Prostate gland (tissue), 2 donors: ENCODE data around the gene OR1K1. TPM values are rescaled to one million over a fixed set of nuclear protein-coding genes. Genes with fewer than 3 reads are reported as not detected.
"Not testable (repeated sequence)": the region's sequence is repeated elsewhere in the genome, so short reads cannot be mapped to it uniquely, and the experiment has no call there.

ENCODE experiments used
- DNase-seq: peaks from one replicate; pipeline ENCODE4 v3.0.0-alpha.2; 2019; ENCODE audit warnings: low spot score
- H3K27ac ChIP-seq, 2 donors: fragments of 200-600 bp; sonication (generic); 2 replicates each; pipeline ENCODE4 v1.5.1; 2017 to 2019
- H3K27me3 ChIP-seq: fragments of 200-600 bp; sonication (generic); replicated peaks from 2 replicates; pipeline ENCODE4 v1.5.1; 2019; ENCODE audit not compliant: insufficient read depth
- H3K36me3 ChIP-seq, 2 donors: fragments of 200-600 bp; sonication (generic); 1 replicate in 1 of 2; 2 replicates in 1 of 2; pipeline versions ENCODE4 v1.5.1 to v1.8.1; 2017 to 2019
- H3K4me1 ChIP-seq: fragments of 200-600 bp; sonication (generic); replicated peaks from 2 replicates; pipeline ENCODE4 v1.5.1; 2019
- H3K4me3 ChIP-seq, 2 donors: fragments of 200-600 bp; sonication (generic); 2 replicates each; pipeline ENCODE4 v1.5.1; 2017 to 2019
- H3K9me3 ChIP-seq: fragments of 200-600 bp; sonication (generic); 2 replicates; pipeline ENCODE4 v1.5.1; 2017
- POLR2A ChIP-seq: fragments of 450-650 bp; IDR thresholded peaks from one replicate; pipeline ENCODE4 v1.6.1; 2016; ENCODE audit warnings: antibody characterized with exemption, mild to moderate bottlenecking
- POLR2AphosphoS5 ChIP-seq: sonication (generic); formaldehyde crosslinking; IDR thresholded peaks from one replicate; pipeline ENCODE4 v1.6.1; 2017; ENCODE audit warnings: antibody characterized with exemption
- WGBS: methylation state at CpG from one replicate; pipeline ENCODE4 v1.1.5; 2018; 5-methylcytosine and 5-hydroxymethylcytosine counted together
- intact Hi-C: fragments of 100-400 bp; cut with DNase I; formaldehyde crosslinking; loops from one replicate; pipeline ENCODE4 v1.14.2; 2022
- total RNA-seq, 2 donors: library from RNA; depleted of rRNA; stranded (reverse); fragments of >200 nt; gene quantifications; one replicate each; pipeline ENCODE4 v1.1.0, GENCODE V29; 2016
- TF ChIP-seq, protein P1 (sequence below), 4 experiments: fragments of 200-600 bp in 2 of 4; fragments of 450-650 bp in 2 of 4; sonication (generic) in 2 of 4; IDR thresholded peaks; 1 replicate in 3 of 4; 2 replicates in 1 of 4; pipeline ENCODE4 v1.5.1; 2016 to 2019; ENCODE audit warnings: antibody characterized with exemption in 4 of 4, mild to moderate bottlenecking in 2 of 4, moderate library complexity in 2 of 4

Gene OR1K1
- total RNA-seq, 2 donors from 2014 or later: not detected

DNA sequence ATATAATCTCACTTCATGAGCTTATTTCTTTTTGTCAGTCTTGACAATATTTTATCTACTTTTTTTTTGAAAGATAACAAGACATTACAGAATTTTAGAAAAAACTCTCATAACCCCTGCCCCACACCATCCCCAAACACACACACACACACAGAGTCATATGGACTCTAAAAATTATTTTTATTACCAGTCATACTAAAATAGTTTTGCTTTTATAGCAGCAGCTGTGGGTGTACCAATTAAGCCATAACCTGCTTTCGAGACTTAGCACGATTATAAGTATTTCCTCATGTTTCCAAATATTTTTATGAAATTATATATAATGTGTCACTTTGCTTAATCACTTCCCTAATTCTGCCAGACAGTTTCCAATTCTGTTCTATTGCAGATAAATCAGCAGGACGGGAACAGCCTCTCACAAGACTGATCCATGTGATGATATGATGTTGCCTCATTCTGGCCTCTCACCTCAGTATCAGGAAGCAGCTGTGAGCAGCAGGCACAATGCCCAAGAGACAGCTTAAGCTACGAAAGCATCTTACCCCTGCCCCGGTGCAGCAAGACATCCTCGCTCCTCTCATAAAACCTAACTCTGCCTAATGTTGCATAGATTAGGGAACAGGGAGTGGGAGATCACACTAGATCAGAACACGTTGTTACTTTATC lies 21.5 kb downstream of the OR1K1 start:
- 35% methylated on average over 7 of the region's 7 CpGs for WGBS
- Histone ChIP-seq H3K9me3 (no peaks in the 10 kb centered on the region), H3K36me3 (no peaks in the 10 kb centered on the region), H3K27ac (no peak overlapping the region), H3K4me1 (no peaks in the 10 kb centered on the region), H3K4me3 (no peak overlapping the region), H3K27me3 (no peaks in the 10 kb centered on the region)
- TF ChIP-seq POLR2A (no peak), POLR2AphosphoS5 (peak; percentile 18)
- TF ChIP-seq, protein P1, sequence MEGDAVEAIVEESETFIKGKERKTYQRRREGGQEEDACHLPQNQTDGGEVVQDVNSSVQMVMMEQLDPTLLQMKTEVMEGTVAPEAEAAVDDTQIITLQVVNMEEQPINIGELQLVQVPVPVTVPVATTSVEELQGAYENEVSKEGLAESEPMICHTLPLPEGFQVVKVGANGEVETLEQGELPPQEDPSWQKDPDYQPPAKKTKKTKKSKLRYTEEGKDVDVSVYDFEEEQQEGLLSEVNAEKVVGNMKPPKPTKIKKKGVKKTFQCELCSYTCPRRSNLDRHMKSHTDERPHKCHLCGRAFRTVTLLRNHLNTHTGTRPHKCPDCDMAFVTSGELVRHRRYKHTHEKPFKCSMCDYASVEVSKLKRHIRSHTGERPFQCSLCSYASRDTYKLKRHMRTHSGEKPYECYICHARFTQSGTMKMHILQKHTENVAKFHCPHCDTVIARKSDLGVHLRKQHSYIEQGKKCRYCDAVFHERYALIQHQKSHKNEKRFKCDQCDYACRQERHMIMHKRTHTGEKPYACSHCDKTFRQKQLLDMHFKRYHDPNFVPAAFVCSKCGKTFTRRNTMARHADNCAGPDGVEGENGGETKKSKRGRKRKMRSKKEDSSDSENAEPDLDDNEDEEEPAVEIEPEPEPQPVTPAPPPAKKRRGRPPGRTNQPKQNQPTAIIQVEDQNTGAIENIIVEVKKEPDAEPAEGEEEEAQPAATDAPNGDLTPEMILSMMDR (IDR thresholded peaks at IDR 0.05): no peak
- intact Hi-C loops: no loop called here
- DNase-seq: no peak

GRCh38 chr9:122822056-122822455 lies 22.1 kb downstream of the OR1K1 start:
- H3K9me3 ChIP-seq: no peaks in the 10 kb centered on the region
- intact Hi-C loops: no loop called here

DNA sequence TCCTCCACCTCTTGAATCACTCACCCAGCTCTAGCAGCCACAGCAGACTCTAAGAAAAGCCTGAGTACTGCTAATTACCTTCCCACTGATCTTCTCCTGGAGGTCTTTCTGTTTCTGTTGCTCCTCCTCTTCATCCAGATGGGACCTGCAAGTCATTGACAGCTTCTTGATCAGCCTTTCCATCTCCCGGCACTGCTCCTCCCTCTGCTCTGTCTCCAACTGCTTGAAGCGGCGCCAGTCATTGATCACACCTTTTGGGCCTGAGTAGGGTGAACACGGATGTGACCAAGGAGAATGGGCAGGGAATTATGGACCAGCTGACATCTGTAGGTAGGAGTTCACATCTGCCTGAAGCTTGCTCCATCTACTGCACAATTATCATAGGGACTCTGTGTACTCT lies 23.0 kb downstream of the OR1K1 start:
- intact Hi-C loops: no loop called here
- Histone ChIP-seq H3K4me3 (no peak overlapping the region), H3K36me3 (no peaks in the 10 kb centered on the region), H3K9me3 (no peaks in the 10 kb centered on the region), H3K27me3 (no peaks in the 10 kb centered on the region), H3K4me1 (no peaks in the 10 kb centered on the region), H3K27ac (no peak overlapping the region)
- no peak for TF ChIP-seq POLR2AphosphoS5
- TF ChIP-seq, protein P1 (IDR thresholded peaks at IDR 0.05): no peak
- TF ChIP-seq POLR2A: no peak
- 93% methylated on average over 4 of the region's 4 CpGs for WGBS
- DNase-seq: no peak

More at GRCh38 chr9:122822056-122822455, 22.1 kb downstream of the OR1K1 start:
- 82% methylated on average over 6 of the region's 6 CpGs for WGBS
- H3K27me3 ChIP-seq: no peaks in the 10 kb centered on the region
- no peak overlapping the region for H3K27ac ChIP-seq
- H3K36me3 ChIP-seq: no peaks in the 10 kb centered on the region
- no peak for DNase-seq
- TF ChIP-seq POLR2A (no peak), POLR2AphosphoS5 (no peak)
- TF ChIP-seq, protein P1 (IDR thresholded peaks at IDR 0.05): no peak
- no peaks in the 10 kb centered on the region for H3K4me1 ChIP-seq
- H3K4me3 ChIP-seq: no peak overlapping the region

DNA sequence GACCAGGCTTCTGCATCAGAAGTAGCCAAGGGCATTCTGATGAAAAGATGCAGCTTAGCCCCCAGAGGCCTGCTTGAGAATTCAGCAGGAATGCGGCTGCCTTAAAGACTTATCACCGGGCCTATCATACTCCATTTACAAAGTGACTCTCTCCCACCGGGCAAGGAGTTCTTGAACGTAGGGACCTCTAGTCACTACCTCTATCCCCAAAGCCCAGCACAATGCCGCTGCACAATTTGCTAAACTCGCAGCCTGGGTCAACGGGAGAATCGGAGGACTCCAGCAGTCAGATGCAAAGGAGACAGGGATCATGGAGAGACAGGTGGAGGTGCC lies 27.8 kb downstream of the OR1K1 start:
- Histone ChIP-seq H3K9me3 (no peaks in the 10 kb centered on the region), H3K27ac (peak overlapping the region; percentile 91 to 93), H3K4me3 (peak overlapping the region; percentile 82 to 90), H3K36me3 (no peaks in the 10 kb centered on the region), H3K27me3 (no peaks in the 10 kb centered on the region), H3K4me1 (no peaks in the 10 kb centered on the region)
- DNase-seq: no peak
- intact Hi-C loops: no loop called here
- TF ChIP-seq POLR2A: no peak
- no peak for TF ChIP-seq POLR2AphosphoS5
- TF ChIP-seq, protein P1 (IDR thresholded peaks at IDR 0.05): no peak
- WGBS: under 1% methylated on average over 8 of the region's 8 CpGs

DNA sequence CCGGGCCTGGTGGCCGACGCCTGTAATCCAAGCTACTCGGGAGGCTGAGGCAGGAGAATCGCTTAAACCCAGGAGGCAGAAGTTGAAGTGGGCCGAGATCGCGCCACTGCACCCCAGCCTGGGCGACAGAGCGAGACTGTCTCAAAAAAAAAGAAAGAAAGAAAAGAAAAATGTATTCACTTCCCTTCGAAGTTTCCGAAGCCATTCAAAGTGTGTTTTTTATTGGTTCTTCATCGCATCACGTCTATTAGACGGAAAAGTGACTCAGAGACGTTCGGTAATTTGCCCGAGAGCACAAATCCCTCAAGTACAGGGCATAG lies 29.0 kb downstream of the OR1K1 start:
- DNase-seq, H3K27me3 ChIP-seq, H3K36me3 ChIP-seq, H3K4me1 ChIP-seq, H3K9me3 ChIP-seq, intact Hi-C loops: not testable (repeated sequence)
- 74% methylated on average over 18 of the region's 18 CpGs for WGBS
- Histone ChIP-seq H3K4me3 (peak overlapping the region; percentile 82 to 90), H3K27ac (peak overlapping the region; percentile 91 to 93)
